ENCODE measurements around the gene CDIPT.

Gene CDIPT

DNA sequence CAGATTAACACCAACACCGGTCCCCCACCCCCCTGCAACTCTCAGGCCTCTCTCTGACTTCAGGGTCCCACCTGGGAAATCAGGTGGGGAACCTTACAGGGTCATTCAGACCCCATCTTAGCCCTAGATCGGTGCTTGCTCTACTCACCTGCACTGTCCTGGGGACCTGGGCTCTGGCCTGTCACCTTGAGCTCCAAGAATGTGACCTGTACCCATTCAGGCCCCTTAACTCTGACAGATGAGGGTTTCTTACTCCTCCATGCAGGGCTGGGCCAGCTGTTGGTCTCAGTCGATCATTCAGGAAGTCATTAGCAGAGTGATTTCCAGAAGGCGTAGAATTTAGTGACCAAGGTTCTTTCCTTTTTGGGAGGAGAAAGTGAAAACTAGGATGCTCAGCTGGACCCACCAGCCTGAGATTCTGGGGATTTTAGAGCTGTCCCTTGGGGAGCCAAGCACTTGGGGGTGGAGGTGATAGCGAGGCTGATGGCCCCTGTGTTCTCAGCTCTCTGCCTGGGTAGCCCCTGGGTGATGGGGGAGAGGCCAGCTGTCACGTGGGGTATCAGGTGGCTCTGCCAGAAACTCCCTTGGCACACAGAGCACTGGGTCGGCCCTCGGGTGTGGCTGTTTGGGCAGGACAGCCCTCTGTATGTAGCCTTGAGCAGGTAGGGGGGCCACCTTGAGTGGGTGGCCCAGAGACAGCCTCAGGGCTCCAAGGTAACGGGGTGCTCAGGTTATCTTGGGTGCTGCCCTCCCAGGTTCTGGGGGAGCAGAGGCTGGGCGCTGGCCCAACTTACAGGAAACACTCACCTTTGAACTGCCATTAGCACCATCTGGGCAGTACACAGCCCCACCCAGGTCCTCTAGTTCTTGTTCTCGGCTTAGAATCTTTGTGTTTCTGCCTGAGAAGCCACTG is 42.0 kb downstream of the CDIPT start:
- Histone ChIP-seq H3K9me3 (ENCODE audit: control insufficient read depth, low read length) (no peaks in the 10 kb centered on the region), H3K14ac (ENCODE audit: low read length in 2 of 2) (peak overlapping the region in 1 of 2 experiments; percentile 78), H3K23ac (ENCODE audit: low read length in 2 of 2) (no peak overlapping the region), H3K4ac (ENCODE audit: low read depth in 1 of 2, low read length in 2 of 2) (peak overlapping the region; percentile 69 to 84), H3K36me3 (ENCODE audit: control insufficient read depth in 1 of 2, insufficient read depth in 2 of 2, low read depth in 1 of 2, low read length in 2 of 2) (peaks cover 11 to 31% of the 10 kb centered on the region in 2 experiments), H3K4me3 (ENCODE audit: insufficient read depth in 1 of 2, low read depth in 1 of 2, low read length in 2 of 2) (peak overlapping the region; percentile 48 to 97), H3K9ac (ENCODE audit: low read length) (peak overlapping the region; percentile 97), H4K8ac (ENCODE audit: low read length) (peak overlapping the region; percentile 36), H2BK15ac (ENCODE audit: low read depth, poor library complexity, severe bottlenecking) (peak overlapping the region; percentile 28), H2AFZ (ENCODE audit: low read depth, low read length) (no peak overlapping the region), H3K18ac (ENCODE audit: low read depth in 1 of 2, low read length in 2 of 2) (peak overlapping the region; percentile 68), H2BK12ac (ENCODE audit: low read length in 2 of 2) (peak overlapping the region; percentile 49 to 75), H3K4me2 (ENCODE audit: low read length, poor library complexity, severe bottlenecking) (peak overlapping the region; percentile 65), H3K79me1 (replicated peaks; ENCODE audit: low read length, poor library complexity, severe bottlenecking) (no peaks in the 10 kb centered on the region), H2AK5ac (ENCODE audit: low read length, severe bottlenecking) (peak overlapping the region; percentile 99), H3K4me1 (ENCODE audit: control insufficient read depth, insufficient read depth, low read depth, low read length) (peaks cover 47% of the 10 kb centered on the region), H3K27me3 (ENCODE audit: control insufficient read depth in 1 of 2, insufficient read depth in 1 of 2, low read length in 2 of 2) (no peaks in the 10 kb centered on the region), H2BK120ac (ENCODE audit: low read depth, low read length) (no peak overlapping the region), H3K27ac (ENCODE audit: low read length, poor library complexity, severe bottlenecking) (peak overlapping the region; percentile 99), H2BK5ac (ENCODE audit: low read depth, low read length, poor library complexity, severe bottlenecking) (peak overlapping the region; percentile 94), H4K91ac (ENCODE audit: low read length) (peak overlapping the region; percentile 94)
- DNase-seq = peak; percentile 23
- WGBS = 54% methylated on average over 11 of the region's 11 CpGs

DNA sequence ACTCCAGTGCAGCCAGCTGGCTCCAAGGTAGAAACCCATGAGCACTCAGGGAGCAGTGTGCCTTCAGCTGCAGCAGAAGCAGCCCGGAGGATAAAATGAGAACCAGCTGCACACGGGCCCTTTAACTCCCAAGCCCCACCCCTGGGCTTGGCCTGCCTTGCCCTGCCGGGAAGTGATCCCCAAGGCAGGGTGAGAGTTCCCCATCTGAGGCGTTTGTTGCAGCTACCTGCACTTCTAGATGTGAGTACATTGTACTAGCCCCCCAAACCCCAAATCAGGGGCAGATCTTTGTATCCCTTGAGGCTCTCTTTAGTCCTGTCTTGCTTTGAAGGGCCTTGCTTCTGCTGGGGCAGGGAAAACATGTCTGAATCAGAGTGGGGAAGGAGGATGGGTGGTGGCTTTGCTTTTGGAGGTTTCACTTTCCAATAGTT is 42.7 kb downstream of the CDIPT start, which contains the start of gene MVP:
MVP (plus strand) TSS at position 192 of the 431 bp plus-strand sequence. CDS start 10,088 bp downstream, outside the sequence.
- Histone ChIP-seq H2BK15ac (ENCODE audit: low read depth, poor library complexity, severe bottlenecking) (peak within 1 kb of the TSS; percentile 28), H3K79me1 (replicated peaks; ENCODE audit: low read length, poor library complexity, severe bottlenecking) (peaks cover under 1% of the 10 kb centered on the region), H3K27ac (ENCODE audit: low read length, poor library complexity, severe bottlenecking) (peak within 1 kb of the TSS; percentile 99), H3K14ac (ENCODE audit: low read length in 2 of 2) (peak within 1 kb of the TSS in 1 of 2 experiments; percentile 78), H2BK5ac (ENCODE audit: low read depth, low read length, poor library complexity, severe bottlenecking) (peak within 1 kb of the TSS; percentile 94), H3K4me2 (ENCODE audit: low read length, poor library complexity, severe bottlenecking) (peak within 1 kb of the TSS; percentile 72), H3K36me3 (ENCODE audit: control insufficient read depth in 1 of 2, insufficient read depth in 2 of 2, low read depth in 1 of 2, low read length in 2 of 2) (peaks cover 11 to 31% of the 10 kb centered on the region in 2 experiments), H3K27me3 (ENCODE audit: control insufficient read depth in 1 of 2, insufficient read depth in 1 of 2, low read length in 2 of 2) (no peaks in the 10 kb centered on the region), H3K9ac (ENCODE audit: low read length) (peak within 1 kb of the TSS; percentile 97), H4K91ac (ENCODE audit: low read length) (peak within 1 kb of the TSS; percentile 94), H2BK12ac (ENCODE audit: low read length in 2 of 2) (peak within 1 kb of the TSS; percentile 49 to 75), H3K9me3 (ENCODE audit: control insufficient read depth, low read length) (no peaks in the 10 kb centered on the region), H3K4ac (ENCODE audit: low read depth in 1 of 2, low read length in 2 of 2) (peak within 1 kb of the TSS; percentile 69 to 84), H4K8ac (ENCODE audit: low read length) (peak within 1 kb of the TSS; percentile 36), H3K18ac (ENCODE audit: low read depth in 1 of 2, low read length in 2 of 2) (peak within 1 kb of the TSS; percentile 68), H2BK120ac (ENCODE audit: low read depth, low read length) (no peak within 1 kb of the TSS), H3K23ac (ENCODE audit: low read length in 2 of 2) (no peak within 1 kb of the TSS), H3K4me1 (ENCODE audit: control insufficient read depth, insufficient read depth, low read depth, low read length) (peaks cover 41% of the 10 kb centered on the region), H2AFZ (ENCODE audit: low read depth, low read length) (no peak within 1 kb of the TSS), H2AK5ac (ENCODE audit: low read length, severe bottlenecking) (peak within 1 kb of the TSS; percentile 99), H3K4me3 (ENCODE audit: insufficient read depth in 1 of 2, low read depth in 1 of 2, low read length in 2 of 2) (peak within 1 kb of the TSS; percentile 48 to 97)
- peak; percentile 72 for DNase-seq
- under 1% methylated on average over 4 of the region's 4 CpGs for WGBS

DNA sequence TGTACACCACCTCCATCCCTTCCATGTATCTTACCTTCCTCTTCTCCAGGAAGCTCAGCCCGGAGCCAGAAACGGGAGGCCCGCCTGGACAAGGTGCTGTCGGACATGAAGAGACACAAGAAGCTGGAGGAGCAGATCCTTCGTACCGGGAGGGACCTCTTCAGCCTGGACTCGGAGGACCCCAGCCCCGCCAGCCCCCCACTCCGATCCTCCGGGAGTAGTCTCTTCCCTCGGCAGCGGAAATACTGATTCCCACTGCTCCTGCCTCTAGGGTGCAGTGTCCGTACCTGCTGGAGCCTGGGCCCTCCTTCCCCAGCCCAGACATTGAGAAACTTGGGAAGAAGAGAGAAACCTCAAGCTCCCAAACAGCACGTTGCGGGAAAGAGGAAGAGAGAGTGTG is 43.5 kb downstream of the CDIPT start:
- H3K4me3 ChIP-seq (ENCODE audit: insufficient read depth in 1 of 2, low read depth in 1 of 2, low read length in 2 of 2) = peak overlapping the region; percentile 39 to 97
- peaks cover 43% of the 10 kb centered on the region for H3K4me1 ChIP-seq (ENCODE audit: control insufficient read depth, insufficient read depth, low read depth, low read length)
- H2BK12ac ChIP-seq (ENCODE audit: low read length in 2 of 2) = no peak overlapping the region
- H2BK5ac ChIP-seq (ENCODE audit: low read depth, low read length, poor library complexity, severe bottlenecking) = no peak overlapping the region
- 89% methylated on average over 15 of the region's 15 CpGs for WGBS
- H3K4ac ChIP-seq (ENCODE audit: low read depth in 1 of 2, low read length in 2 of 2) = peak overlapping the region in 1 of 2 experiments; percentile 69
- no peaks in the 10 kb centered on the region for H3K27me3 ChIP-seq (ENCODE audit: control insufficient read depth in 1 of 2, insufficient read depth in 1 of 2, low read length in 2 of 2)
- peak overlapping the region; percentile 99 for H3K27ac ChIP-seq (ENCODE audit: low read length, poor library complexity, severe bottlenecking)
- H3K14ac ChIP-seq (ENCODE audit: low read length in 2 of 2) = no peak overlapping the region
- H3K9ac ChIP-seq (ENCODE audit: low read length) = peak overlapping the region; percentile 97
- H4K91ac ChIP-seq (ENCODE audit: low read length) = no peak overlapping the region
- peaks cover 11 to 31% of the 10 kb centered on the region in 2 experiments for H3K36me3 ChIP-seq (ENCODE audit: control insufficient read depth in 1 of 2, insufficient read depth in 2 of 2, low read depth in 1 of 2, low read length in 2 of 2)
- no peaks in the 10 kb centered on the region for H3K9me3 ChIP-seq (ENCODE audit: control insufficient read depth, low read length)
- peaks cover 3% of the 10 kb centered on the region for H3K79me1 ChIP-seq (replicated peaks; ENCODE audit: low read length, poor library complexity, severe bottlenecking)
- H3K23ac ChIP-seq (ENCODE audit: low read length in 2 of 2) = no peak overlapping the region
- H2AK5ac ChIP-seq (ENCODE audit: low read length, severe bottlenecking) = peak overlapping the region; percentile 21
- H2BK120ac ChIP-seq (ENCODE audit: low read depth, low read length) = no peak overlapping the region
- peak; percentile 12 for DNase-seq
- no peak overlapping the region for H2BK15ac ChIP-seq (ENCODE audit: low read depth, poor library complexity, severe bottlenecking)
- H4K8ac ChIP-seq (ENCODE audit: low read length) = peak overlapping the region; percentile 33
- H2AFZ ChIP-seq (ENCODE audit: low read depth, low read length) = no peak overlapping the region
- no peak overlapping the region for H3K18ac ChIP-seq (ENCODE audit: low read depth in 1 of 2, low read length in 2 of 2)
- peak overlapping the region; percentile 72 for H3K4me2 ChIP-seq (ENCODE audit: low read length, poor library complexity, severe bottlenecking)

DNA sequence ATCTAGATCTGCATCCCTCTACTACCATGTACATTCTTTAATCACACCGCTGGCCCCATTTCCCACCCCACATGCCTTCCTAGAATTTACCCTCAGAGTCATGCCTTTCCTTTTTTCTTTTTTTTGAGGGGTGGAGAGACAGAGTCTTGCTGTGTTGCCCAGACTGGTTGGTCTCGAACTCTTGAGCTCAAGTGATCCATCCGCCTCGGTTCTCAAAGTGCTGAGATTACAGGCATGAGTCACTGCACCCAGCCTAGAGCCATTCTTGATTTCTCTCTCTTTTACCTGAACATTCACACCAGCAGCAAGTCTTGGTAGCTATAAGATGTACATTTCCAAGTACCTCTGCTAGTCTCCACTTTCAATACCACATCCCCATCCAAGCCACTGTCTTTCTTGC is 44.9 kb downstream of the CDIPT start:
- Histone ChIP-seq H2BK12ac (ENCODE audit: low read length in 2 of 2) (no peak overlapping the region), H2BK120ac (ENCODE audit: low read depth, low read length) (no peak overlapping the region), H3K4me1 (ENCODE audit: control insufficient read depth, insufficient read depth, low read depth, low read length) (peaks cover 34% of the 10 kb centered on the region), H3K27me3 (ENCODE audit: control insufficient read depth in 1 of 2, insufficient read depth in 1 of 2, low read length in 2 of 2) (no peaks in the 10 kb centered on the region), H3K4ac (ENCODE audit: low read depth in 1 of 2, low read length in 2 of 2) (no peak overlapping the region), H3K79me1 (replicated peaks; ENCODE audit: low read length, poor library complexity, severe bottlenecking) (peaks cover 7% of the 10 kb centered on the region), H2AK5ac (ENCODE audit: low read length, severe bottlenecking) (no peak overlapping the region), H2BK5ac (ENCODE audit: low read depth, low read length, poor library complexity, severe bottlenecking) (no peak overlapping the region), H3K27ac (ENCODE audit: low read length, poor library complexity, severe bottlenecking) (no peak overlapping the region), H2AFZ (ENCODE audit: low read depth, low read length) (no peak overlapping the region), H4K91ac (ENCODE audit: low read length) (no peak overlapping the region), H3K4me3 (ENCODE audit: insufficient read depth in 1 of 2, low read depth in 1 of 2, low read length in 2 of 2) (peak overlapping the region in 1 of 2 experiments; percentile 15), H3K9me3 (ENCODE audit: control insufficient read depth, low read length) (no peaks in the 10 kb centered on the region), H2BK15ac (ENCODE audit: low read depth, poor library complexity, severe bottlenecking) (no peak overlapping the region), H3K18ac (ENCODE audit: low read depth in 1 of 2, low read length in 2 of 2) (no peak overlapping the region), H3K23ac (ENCODE audit: low read length in 2 of 2) (no peak overlapping the region), H3K4me2 (ENCODE audit: low read length, poor library complexity, severe bottlenecking) (peak overlapping the region; percentile 27), H3K9ac (ENCODE audit: low read length) (peak overlapping the region; percentile 22), H3K14ac (ENCODE audit: low read length in 2 of 2) (no peak overlapping the region), H4K8ac (ENCODE audit: low read length) (no peak overlapping the region), H3K36me3 (ENCODE audit: control insufficient read depth in 1 of 2, insufficient read depth in 2 of 2, low read depth in 1 of 2, low read length in 2 of 2) (peaks cover 11 to 28% of the 10 kb centered on the region in 2 experiments)
- 80% methylated on average over 4 of the region's 4 CpGs for WGBS
- peak; percentile 12 for DNase-seq

Data from mesenchymal stem cell (in vitro differentiated cells and primary cell).